Peyer's patch (tissue), 4 donors: ENCODE results near the gene SIGLEC9. TPM values are rescaled to one million over a fixed set of nuclear protein-coding genes. Genes with fewer than 3 reads are reported as not detected.

Experiments used
- DNase-seq, 3 donors: peaks; one replicate each; pipeline ENCODE4 v3.0.0-alpha.2; 2017 to 2019
- H3K27ac ChIP-seq, 4 donors: fragments of 200-600 bp; sonication (generic); one replicate each; pipeline ENCODE4 v1.5.1; 2016 to 2019
- H3K27me3 ChIP-seq, 2 donors: fragments of 200-600 bp; sonication (generic); one replicate each; pipeline ENCODE4 v1.5.1; 2019
- H3K36me3 ChIP-seq, 3 donors: fragments of 200-600 bp; sonication (generic); one replicate each; pipeline ENCODE4 v1.5.1; 2016 to 2019
- H3K4me1 ChIP-seq, 4 donors: fragments of 200-600 bp; sonication (generic); one replicate each; pipeline ENCODE4 v1.5.1; 2016 to 2019
- H3K4me3 ChIP-seq, 4 donors: fragments of 200-600 bp; sonication (generic); 1 replicate in 3 of 4; 2 replicates in 1 of 4; pipeline ENCODE4 v1.5.1; 2016 to 2019; ENCODE audit warnings: mild to moderate bottlenecking in 1 of 4
- H3K9me3 ChIP-seq, 4 donors: fragments of 200-600 bp; sonication (generic); one replicate each; pipeline ENCODE4 v1.5.1; 2016 to 2019; ENCODE audit warnings: mild to moderate bottlenecking in 1 of 4
- CTCF ChIP-seq, 6 experiments: fragments of 450-650 bp in 4 of 6; fragments of 200-600 bp in 2 of 6; sonication (generic) in 1 of 6; IDR thresholded peaks; one replicate each; pipeline ENCODE4 v1.5.1; 2017 to 2019; ENCODE audit warnings: antibody characterized with exemption in 6 of 6, mild to moderate bottlenecking in 3 of 6, moderate library complexity in 1 of 6
- POLR2A ChIP-seq, 2 donors: fragments of 450-650 bp; IDR thresholded peaks; one replicate each; pipeline ENCODE4 v1.5.1; 2017; ENCODE audit warnings: antibody characterized with exemption in 2 of 2, mild to moderate bottlenecking in 2 of 2, moderate library complexity in 2 of 2
- total RNA-seq, 4 donors: library from RNA; depleted of rRNA; stranded (reverse); fragments of >200 nt; gene quantifications; one replicate each; pipeline ENCODE4 v1.1.0, GENCODE V29; 2016

Gene SIGLEC9
- total RNA-seq, 4 donors from 2014 or later: 1.9 to 2.1 TPM; not detected in 2

GRCh38 chr19:51119101-51119500 lies 5.6 kb upstream of the SIGLEC9 start:
- Histone ChIP-seq H3K36me3 (no peaks in the 10 kb centered on the region), H3K4me3 (no peak overlapping the region), H3K4me1 (no peaks in the 10 kb centered on the region), H3K27ac (no peak overlapping the region), H3K27me3 (no peaks in the 10 kb centered on the region), H3K9me3 (no peaks in the 10 kb centered on the region)
- DNase-seq: no peak
- TF ChIP-seq CTCF (IDR thresholded peaks at IDR 0.05) (no peak), POLR2A (IDR thresholded peaks at IDR 0.05) (no peak)

GRCh38 chr19:51119611-51120010 lies 5.1 kb upstream of the SIGLEC9 start:
- no peak for DNase-seq
- no peaks in the 10 kb centered on the region for H3K36me3 ChIP-seq
- H3K4me1 ChIP-seq: no peaks in the 10 kb centered on the region
- no peak overlapping the region for H3K4me3 ChIP-seq
- TF ChIP-seq CTCF (IDR thresholded peaks at IDR 0.05) (no peak), POLR2A (IDR thresholded peaks at IDR 0.05) (no peak)
- no peaks in the 10 kb centered on the region for H3K27me3 ChIP-seq
- H3K27ac ChIP-seq: no peak overlapping the region
- no peaks in the 10 kb centered on the region for H3K9me3 ChIP-seq

GRCh38 chr19:51120160-51120559 lies 4.5 kb upstream of the SIGLEC9 start:
- no peaks in the 10 kb centered on the region for H3K4me1 ChIP-seq
- no peak overlapping the region for H3K4me3 ChIP-seq
- no peak for DNase-seq
- H3K27ac ChIP-seq: no peak overlapping the region
- no peaks in the 10 kb centered on the region for H3K9me3 ChIP-seq
- TF ChIP-seq POLR2A (IDR thresholded peaks at IDR 0.05) (no peak), CTCF (IDR thresholded peaks at IDR 0.05) (no peak)
- no peaks in the 10 kb centered on the region for H3K36me3 ChIP-seq
- no peaks in the 10 kb centered on the region for H3K27me3 ChIP-seq

- H3K27me3 ChIP-seq: no peaks in the 10 kb centered on the region
- TF ChIP-seq CTCF (IDR thresholded peaks at IDR 0.05): no peak
- no peak for TF ChIP-seq POLR2A (IDR thresholded peaks at IDR 0.05)
- no peak for DNase-seq
- H3K4me3 ChIP-seq: no peak overlapping the region
- no peaks in the 10 kb centered on the region for H3K9me3 ChIP-seq
- no peak overlapping the region for H3K27ac ChIP-seq
- H3K36me3 ChIP-seq: no peaks in the 10 kb centered on the region
- no peaks in the 10 kb centered on the region for H3K4me1 ChIP-seq
Observed at GRCh38 chr19:51121257-51121656, 3.4 kb upstream of the SIGLEC9 start.

- no peaks in the 10 kb centered on the region for H3K27me3 ChIP-seq
- no peak overlapping the region for H3K4me3 ChIP-seq
- H3K9me3 ChIP-seq: no peaks in the 10 kb centered on the region
- peak in 1 of 3 donors; percentile 43 for DNase-seq
- H3K27ac ChIP-seq: peak overlapping the region in 3 of 4 donors; percentile 25 to 46 (median 42)
- H3K4me1 ChIP-seq: no peaks in the 10 kb centered on the region
- TF ChIP-seq CTCF (IDR thresholded peaks at IDR 0.05) (no peak), POLR2A (IDR thresholded peaks at IDR 0.05) (no peak)
- H3K36me3 ChIP-seq: no peaks in the 10 kb centered on the region
Observed at GRCh38 chr19:51122112-51122981, 2.4 kb upstream of the SIGLEC9 start.
